Thoracic aorta (tissue), 2 donors: ENCODE data around the gene ATXN1. TPM values are rescaled to one million over a fixed set of nuclear protein-coding genes. Genes with fewer than 3 reads are reported as not detected.
A peak's percentile ranks its signal among the peaks of the same experiment; 100 is the strongest.

Experiments used
- ATAC-seq: fragments of 150-250 bp; one replicate; pipeline ENCODE4 v1.8.0; 2017; ENCODE audit warnings: low read depth; ENCODE audit not compliant: insufficient number of reproducible peaks, low FRiP score
- DNase-seq: peaks from one replicate; pipeline ENCODE4 v3.0.0-alpha.2; 2020; ENCODE audit warnings: low spot score
- H3K27ac ChIP-seq, 2 donors: fragments of 200-600 bp; sonication (generic); 1 replicate in 1 of 2; 2 replicates in 1 of 2; pipeline ENCODE4 v1.5.1; 2016; ENCODE audit warnings: mild to moderate bottlenecking in 2 of 2, moderate library complexity in 2 of 2
- H3K27me3 ChIP-seq: fragments of 200-600 bp; sonication (generic); replicated peaks from 2 replicates; pipeline ENCODE4 v1.6.0; 2016; ENCODE audit warnings: mild to moderate bottlenecking; ENCODE audit not compliant: insufficient read depth
- H3K36me3 ChIP-seq: fragments of 200-600 bp; sonication (generic); one replicate; pipeline ENCODE4 v1.5.1; 2016
- H3K4me1 ChIP-seq, 2 donors: fragments of 200-600 bp; sonication (generic); 1 replicate in 1 of 2; 2 replicates in 1 of 2; pipeline versions ENCODE4 v1.5.1 to v1.6.0; 2016; ENCODE audit warnings: low read depth in 2 of 2, mild to moderate bottlenecking in 1 of 2; ENCODE audit not compliant: control insufficient read depth in 1 of 2
- H3K4me3 ChIP-seq: fragments of 200-600 bp; sonication (generic); 2 replicates; pipeline ENCODE4 v1.5.1; 2016; ENCODE audit warnings: mild to moderate bottlenecking
- H3K9me3 ChIP-seq: fragments of 200-600 bp; sonication (generic); 2 replicates; pipeline ENCODE4 v1.5.1; 2016
- total RNA-seq, 2 donors: library from RNA; depleted of rRNA; stranded (reverse); fragments of >200 nt; gene quantifications; one replicate each; pipeline versions ENCODE4 v1.1.0 to v1.2.3, GENCODE V29; 2016
- TF ChIP-seq, protein P1 (sequence below): fragments of 200-600 bp; sonication (generic); IDR thresholded peaks from one replicate; pipeline ENCODE4 v1.5.1; 2019; ENCODE audit warnings: antibody characterized with exemption

ATXN1 gene
- total RNA-seq, 2 donors from 2014 or later: 59.8 to 62.4 TPM

DNA sequence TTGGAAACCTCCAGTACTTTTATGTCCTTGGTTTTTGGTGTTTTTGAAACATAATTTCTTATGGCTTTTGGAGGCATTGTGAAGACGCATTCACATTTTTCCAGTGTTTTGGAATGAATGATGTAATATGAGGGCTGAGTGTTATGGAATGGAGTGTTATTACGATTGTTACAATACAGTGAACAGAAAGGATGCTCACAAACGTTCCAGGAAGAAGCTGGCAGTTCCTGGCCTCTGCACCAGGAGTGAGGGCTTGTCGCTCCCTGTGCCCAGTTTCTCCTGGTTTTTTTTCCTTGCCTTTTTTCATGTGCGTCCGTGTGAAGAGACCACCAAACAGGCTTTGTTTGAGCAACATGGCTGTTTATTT, 502.6 kb downstream of the ATXN1 start:
- Histone ChIP-seq H3K36me3 (no peaks in the 10 kb centered on the region), H3K4me3 (no peak overlapping the region), H3K27ac (peak overlapping the region; percentile 20 to 73), H3K9me3 (no peaks in the 10 kb centered on the region), H3K4me1 (peaks cover 0 to 17% of the 10 kb centered on the region in 2 donors), H3K27me3 (no peaks in the 10 kb centered on the region)
- ATAC-seq (peak; percentile 76), DNase-seq (no peak)
- TF ChIP-seq, protein P1, sequence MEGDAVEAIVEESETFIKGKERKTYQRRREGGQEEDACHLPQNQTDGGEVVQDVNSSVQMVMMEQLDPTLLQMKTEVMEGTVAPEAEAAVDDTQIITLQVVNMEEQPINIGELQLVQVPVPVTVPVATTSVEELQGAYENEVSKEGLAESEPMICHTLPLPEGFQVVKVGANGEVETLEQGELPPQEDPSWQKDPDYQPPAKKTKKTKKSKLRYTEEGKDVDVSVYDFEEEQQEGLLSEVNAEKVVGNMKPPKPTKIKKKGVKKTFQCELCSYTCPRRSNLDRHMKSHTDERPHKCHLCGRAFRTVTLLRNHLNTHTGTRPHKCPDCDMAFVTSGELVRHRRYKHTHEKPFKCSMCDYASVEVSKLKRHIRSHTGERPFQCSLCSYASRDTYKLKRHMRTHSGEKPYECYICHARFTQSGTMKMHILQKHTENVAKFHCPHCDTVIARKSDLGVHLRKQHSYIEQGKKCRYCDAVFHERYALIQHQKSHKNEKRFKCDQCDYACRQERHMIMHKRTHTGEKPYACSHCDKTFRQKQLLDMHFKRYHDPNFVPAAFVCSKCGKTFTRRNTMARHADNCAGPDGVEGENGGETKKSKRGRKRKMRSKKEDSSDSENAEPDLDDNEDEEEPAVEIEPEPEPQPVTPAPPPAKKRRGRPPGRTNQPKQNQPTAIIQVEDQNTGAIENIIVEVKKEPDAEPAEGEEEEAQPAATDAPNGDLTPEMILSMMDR: no peak

GRCh38 chr6:16257999-16258708, 503.1 kb downstream of the ATXN1 start:
- Histone ChIP-seq H3K4me3 (no peak overlapping the region), H3K4me1 (peaks cover 0 to 17% of the 10 kb centered on the region in 2 donors), H3K9me3 (no peaks in the 10 kb centered on the region), H3K36me3 (no peaks in the 10 kb centered on the region), H3K27ac (peak overlapping the region; percentile 20 to 73), H3K27me3 (no peaks in the 10 kb centered on the region)
- TF ChIP-seq, protein P1: peak; percentile 16
- DNase-seq (no peak), ATAC-seq (peak; percentile 28)

- H3K4me3 ChIP-seq: no peak overlapping the region
- DNase-seq: no peak
- H3K27me3 ChIP-seq: no peaks in the 10 kb centered on the region
- TF ChIP-seq, protein P1: no peak
- no peaks in the 10 kb centered on the region for H3K9me3 ChIP-seq
- H3K27ac ChIP-seq: no peak overlapping the region
- peaks cover 7% of the 10 kb centered on the region for H3K36me3 ChIP-seq
- ATAC-seq: no peak
- peaks cover 0 to 17% of the 10 kb centered on the region in 2 donors for H3K4me1 ChIP-seq
Measured at GRCh38 chr6:16256781-16257180, 504.5 kb downstream of the ATXN1 start.

DNA sequence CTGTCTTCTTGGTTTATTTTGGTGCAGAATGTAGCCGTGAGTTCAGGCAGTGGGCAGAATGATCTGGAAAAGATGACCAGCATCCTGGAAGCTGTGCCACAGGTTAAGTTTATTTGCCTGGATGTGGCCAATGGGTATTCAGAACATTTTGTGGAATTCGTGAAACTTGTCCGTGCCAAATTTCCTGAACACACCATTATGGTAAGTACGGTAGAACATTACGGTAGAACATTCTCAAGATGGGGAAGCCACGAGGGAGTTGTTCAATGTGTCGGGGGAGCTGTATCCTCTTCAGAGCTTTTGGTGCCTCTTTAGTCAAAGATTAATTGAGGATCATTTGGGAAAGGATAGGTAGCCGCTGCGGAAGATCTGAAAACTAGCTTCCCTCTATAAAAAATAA, 506.7 kb downstream of the ATXN1 start:
- peaks cover 15% of the 10 kb centered on the region for H3K36me3 ChIP-seq
- no peak for DNase-seq

DNA sequence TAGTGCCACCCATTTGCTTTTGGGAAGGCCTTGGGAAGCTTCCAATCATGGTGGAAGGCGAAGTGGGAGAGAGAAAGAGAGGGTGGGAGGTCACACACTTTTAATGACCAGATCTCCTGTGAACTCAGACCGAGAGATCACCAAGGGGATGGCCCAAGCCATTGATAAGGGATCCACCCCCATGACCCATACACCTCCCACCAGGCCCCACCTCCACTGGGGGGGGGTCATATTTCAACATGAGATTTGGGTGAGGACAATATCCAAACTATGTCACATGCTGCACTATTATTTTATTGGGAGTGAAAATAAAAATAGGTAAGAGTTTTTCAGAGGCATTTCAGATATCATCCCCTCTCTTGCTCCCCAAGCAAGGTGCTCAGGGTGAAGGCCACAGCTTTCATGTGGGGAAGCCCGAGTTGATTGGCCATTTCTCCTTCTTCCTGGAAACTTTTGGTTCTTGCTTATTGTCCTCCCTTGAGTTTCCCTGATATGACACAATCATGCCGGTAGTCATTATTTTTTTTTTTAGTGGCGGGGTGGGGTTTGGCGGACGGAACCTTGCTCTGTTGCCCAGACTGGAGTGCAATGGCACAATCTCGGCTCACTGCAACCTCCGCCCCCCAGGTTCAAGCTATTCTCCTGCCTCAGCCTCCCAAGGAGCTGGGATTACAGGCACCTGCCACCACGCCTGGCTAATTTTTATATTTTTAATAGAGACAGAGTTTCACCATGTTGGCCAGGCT, 507.7 kb downstream of the ATXN1 start:
- no peaks in the 10 kb centered on the region for H3K27me3 ChIP-seq
- H3K4me3 ChIP-seq: no peak overlapping the region
- ATAC-seq: no peak
- no peak overlapping the region for H3K27ac ChIP-seq
- peaks cover 15% of the 10 kb centered on the region for H3K36me3 ChIP-seq
- TF ChIP-seq, protein P1: no peak
- H3K9me3 ChIP-seq: no peaks in the 10 kb centered on the region
- peaks cover 0 to 11% of the 10 kb centered on the region in 2 donors for H3K4me1 ChIP-seq
- no peak for DNase-seq

More for the DNA sequence above, 506.7 kb downstream of the ATXN1 start:
- ATAC-seq: no peak
- TF ChIP-seq, protein P1: no peak
- Histone ChIP-seq H3K27me3 (no peaks in the 10 kb centered on the region), H3K27ac (no peak overlapping the region), H3K4me1 (peaks cover 0 to 17% of the 10 kb centered on the region in 2 donors), H3K9me3 (no peaks in the 10 kb centered on the region), H3K4me3 (no peak overlapping the region)
